PC-3 (cell line): ENCODE measurements around the gene ATP8B3.

Experiments used
- EZH2 ChIP-seq: fragments of 300-600 bp; sonication (generic); IDR thresholded peaks from one replicate; pipeline ENCODE4 v1.6.1; 2017; ENCODE audit warnings: antibody characterized with exemption, mild to moderate bottlenecking, low read length; ENCODE audit not compliant: unreplicated experiment
- TF ChIP-seq, protein P1 (sequence below): fragments of 300-600 bp; sonication (generic); conservative IDR thresholded peaks from 2 replicates; pipeline ENCODE4 v1.5.1; 2017; ENCODE audit warnings: antibody characterized with exemption, low read depth, mild to moderate bottlenecking, low read length

DNA sequence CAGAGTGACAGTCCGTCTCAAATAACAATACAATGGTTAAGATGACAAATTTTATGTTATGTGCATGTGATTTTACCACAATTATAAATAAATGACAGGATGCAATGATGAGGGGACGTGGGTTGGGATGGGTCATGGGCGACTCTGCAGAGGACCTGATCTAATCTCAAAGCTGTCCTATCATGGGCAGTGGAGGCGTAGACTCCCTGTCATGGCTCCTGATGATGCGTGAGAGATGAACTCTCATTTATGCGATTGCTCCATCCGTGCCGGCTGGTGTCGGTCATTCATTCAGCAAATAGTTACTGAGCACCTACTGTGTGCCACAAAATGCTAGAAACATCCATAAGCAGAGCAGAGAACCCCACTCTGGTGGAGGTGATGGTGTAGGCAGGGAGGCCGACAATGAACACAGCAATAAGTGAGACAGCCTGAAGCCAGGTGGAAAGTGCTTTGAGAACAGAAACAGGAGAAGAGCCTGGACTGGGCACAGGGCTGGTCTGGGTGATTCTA lies 37.9 kb upstream of the ATP8B3 start:
- no peak for TF ChIP-seq EZH2
- TF ChIP-seq, protein P1, sequence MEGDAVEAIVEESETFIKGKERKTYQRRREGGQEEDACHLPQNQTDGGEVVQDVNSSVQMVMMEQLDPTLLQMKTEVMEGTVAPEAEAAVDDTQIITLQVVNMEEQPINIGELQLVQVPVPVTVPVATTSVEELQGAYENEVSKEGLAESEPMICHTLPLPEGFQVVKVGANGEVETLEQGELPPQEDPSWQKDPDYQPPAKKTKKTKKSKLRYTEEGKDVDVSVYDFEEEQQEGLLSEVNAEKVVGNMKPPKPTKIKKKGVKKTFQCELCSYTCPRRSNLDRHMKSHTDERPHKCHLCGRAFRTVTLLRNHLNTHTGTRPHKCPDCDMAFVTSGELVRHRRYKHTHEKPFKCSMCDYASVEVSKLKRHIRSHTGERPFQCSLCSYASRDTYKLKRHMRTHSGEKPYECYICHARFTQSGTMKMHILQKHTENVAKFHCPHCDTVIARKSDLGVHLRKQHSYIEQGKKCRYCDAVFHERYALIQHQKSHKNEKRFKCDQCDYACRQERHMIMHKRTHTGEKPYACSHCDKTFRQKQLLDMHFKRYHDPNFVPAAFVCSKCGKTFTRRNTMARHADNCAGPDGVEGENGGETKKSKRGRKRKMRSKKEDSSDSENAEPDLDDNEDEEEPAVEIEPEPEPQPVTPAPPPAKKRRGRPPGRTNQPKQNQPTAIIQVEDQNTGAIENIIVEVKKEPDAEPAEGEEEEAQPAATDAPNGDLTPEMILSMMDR = no peak
